PC-3 (cell line): ENCODE data around the gene ATXN10.

Source experiments
- EZH2 ChIP-seq: fragments of 300-600 bp; sonication (generic); IDR thresholded peaks from one replicate; pipeline ENCODE4 v1.6.1; 2017; ENCODE audit warnings: antibody characterized with exemption, mild to moderate bottlenecking, low read length; ENCODE audit not compliant: unreplicated experiment
- EZH2phosphoT487 ChIP-seq: fragments of 300-600 bp; sonication (generic); IDR thresholded peaks from 2 replicates; pipeline ENCODE4 v1.6.1; 2018; ENCODE audit warnings: mild to moderate bottlenecking, antibody characterized with exemption, low read length, borderline replicate concordance
- TF ChIP-seq, protein P1 (sequence below): fragments of 300-600 bp; sonication (generic); conservative IDR thresholded peaks from 2 replicates; pipeline ENCODE4 v1.5.1; 2017; ENCODE audit warnings: antibody characterized with exemption, low read depth, mild to moderate bottlenecking, low read length

DNA sequence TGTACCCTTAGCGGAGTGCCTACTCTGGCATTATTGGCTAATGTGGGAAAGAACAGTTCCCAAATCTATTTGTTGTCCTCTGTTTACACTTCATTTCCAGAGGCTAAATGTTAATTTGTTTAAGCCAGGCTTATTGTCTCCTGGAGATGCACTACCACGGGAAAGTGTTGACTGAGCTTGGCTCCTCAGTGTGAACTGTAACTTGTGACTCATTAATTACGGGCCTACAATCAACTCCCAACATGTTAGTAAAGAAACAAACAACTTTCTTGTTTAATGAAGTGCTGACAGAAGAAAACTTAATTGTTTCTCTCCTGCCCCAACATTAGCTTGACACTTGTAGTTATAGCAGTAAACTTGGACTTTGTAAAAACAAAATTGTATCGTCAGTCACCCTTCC, 130.4 kb downstream of the ATXN10 start:
- TF ChIP-seq, protein P1, sequence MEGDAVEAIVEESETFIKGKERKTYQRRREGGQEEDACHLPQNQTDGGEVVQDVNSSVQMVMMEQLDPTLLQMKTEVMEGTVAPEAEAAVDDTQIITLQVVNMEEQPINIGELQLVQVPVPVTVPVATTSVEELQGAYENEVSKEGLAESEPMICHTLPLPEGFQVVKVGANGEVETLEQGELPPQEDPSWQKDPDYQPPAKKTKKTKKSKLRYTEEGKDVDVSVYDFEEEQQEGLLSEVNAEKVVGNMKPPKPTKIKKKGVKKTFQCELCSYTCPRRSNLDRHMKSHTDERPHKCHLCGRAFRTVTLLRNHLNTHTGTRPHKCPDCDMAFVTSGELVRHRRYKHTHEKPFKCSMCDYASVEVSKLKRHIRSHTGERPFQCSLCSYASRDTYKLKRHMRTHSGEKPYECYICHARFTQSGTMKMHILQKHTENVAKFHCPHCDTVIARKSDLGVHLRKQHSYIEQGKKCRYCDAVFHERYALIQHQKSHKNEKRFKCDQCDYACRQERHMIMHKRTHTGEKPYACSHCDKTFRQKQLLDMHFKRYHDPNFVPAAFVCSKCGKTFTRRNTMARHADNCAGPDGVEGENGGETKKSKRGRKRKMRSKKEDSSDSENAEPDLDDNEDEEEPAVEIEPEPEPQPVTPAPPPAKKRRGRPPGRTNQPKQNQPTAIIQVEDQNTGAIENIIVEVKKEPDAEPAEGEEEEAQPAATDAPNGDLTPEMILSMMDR, result no peak
- TF ChIP-seq EZH2 (no peak), EZH2phosphoT487 (no peak)
